ENCODE data around the gene HS2ST1.

HS2ST1 gene

GRCh38 chr1:86916752-86917151, 2.3 kb downstream of the HS2ST1 start:
- TF ChIP-seq CTCF (IDR thresholded peaks at IDR 0.05; ENCODE audit: low read depth, low read length) (no peak), MYC (IDR thresholded peaks at IDR 0.05; ENCODE audit: low read depth, low read length) (no peak), POLR2A (IDR thresholded peaks at IDR 0.05; ENCODE audit: extremely low read depth, insufficient read length) (no peak), MAX (IDR thresholded peaks at IDR 0.05; ENCODE audit: low read depth, low read length) (no peak)

GRCh38 chr1:86922445-86922844, 8.0 kb downstream of the HS2ST1 start:
- TF ChIP-seq MYC (IDR thresholded peaks at IDR 0.05; ENCODE audit: low read depth, low read length) = no peak
- TF ChIP-seq POLR2A (IDR thresholded peaks at IDR 0.05; ENCODE audit: extremely low read depth, insufficient read length) = no peak
- no peak for TF ChIP-seq CTCF (IDR thresholded peaks at IDR 0.05; ENCODE audit: low read depth, low read length)
- TF ChIP-seq MAX (IDR thresholded peaks at IDR 0.05; ENCODE audit: low read depth, low read length) = no peak
- no peak for DNase-seq (ENCODE audit: low read depth)
- no peak overlapping the region for H3K4me3 ChIP-seq (ENCODE audit: low read depth, low read length)

More at GRCh38 chr1:86916752-86917151, 2.3 kb downstream of the HS2ST1 start:
- no peak for DNase-seq (ENCODE audit: low read depth)
- H3K4me3 ChIP-seq (ENCODE audit: low read depth, low read length) = peak overlapping the region; percentile 79

GRCh38 chr1:86924324-86924960, 10.0 kb downstream of the HS2ST1 start:
- no peak overlapping the region for H3K4me3 ChIP-seq (ENCODE audit: low read depth, low read length)
- TF ChIP-seq MYC (IDR thresholded peaks at IDR 0.05; ENCODE audit: low read depth, low read length) = no peak
- no peak for TF ChIP-seq CTCF (IDR thresholded peaks at IDR 0.05; ENCODE audit: low read depth, low read length)
- no peak for TF ChIP-seq MAX (IDR thresholded peaks at IDR 0.05; ENCODE audit: low read depth, low read length)
- no peak for TF ChIP-seq POLR2A (IDR thresholded peaks at IDR 0.05; ENCODE audit: extremely low read depth, insufficient read length)
- no peak for DNase-seq (ENCODE audit: low read depth)

GRCh38 chr1:86925742-86926141, 11.3 kb downstream of the HS2ST1 start:
- H3K4me3 ChIP-seq (ENCODE audit: low read depth, low read length) = no peak overlapping the region
- no peak for TF ChIP-seq MYC (IDR thresholded peaks at IDR 0.05; ENCODE audit: low read depth, low read length)
- no peak for TF ChIP-seq POLR2A (IDR thresholded peaks at IDR 0.05; ENCODE audit: extremely low read depth, insufficient read length)
- TF ChIP-seq MAX (IDR thresholded peaks at IDR 0.05; ENCODE audit: low read depth, low read length) = no peak
- no peak for TF ChIP-seq CTCF (IDR thresholded peaks at IDR 0.05; ENCODE audit: low read depth, low read length)
- no peak for DNase-seq (ENCODE audit: low read depth)

GRCh38 chr1:86926883-86927282, 12.4 kb downstream of the HS2ST1 start:
- TF ChIP-seq MYC (IDR thresholded peaks at IDR 0.05; ENCODE audit: low read depth, low read length) = no peak
- TF ChIP-seq CTCF (IDR thresholded peaks at IDR 0.05; ENCODE audit: low read depth, low read length) = no peak
- no peak for TF ChIP-seq MAX (IDR thresholded peaks at IDR 0.05; ENCODE audit: low read depth, low read length)
- no peak for TF ChIP-seq POLR2A (IDR thresholded peaks at IDR 0.05; ENCODE audit: extremely low read depth, insufficient read length)
- H3K4me3 ChIP-seq (ENCODE audit: low read depth, low read length) = no peak overlapping the region
- no peak for DNase-seq (ENCODE audit: low read depth)

Data from NB4 (cell line).